NCI-H446 (cell line): ENCODE data around the gene GPC5.
"Not testable (repeated sequence)": the region's sequence is repeated elsewhere in the genome, so short reads cannot be mapped to it uniquely, and the experiment has no call there.

Experiments used
- DNase-seq, 2 experiments: peaks; one replicate each; lab custom pipeline; 2025; lab: John Stamatoyannopoulos, UW

Gene GPC5

DNA sequence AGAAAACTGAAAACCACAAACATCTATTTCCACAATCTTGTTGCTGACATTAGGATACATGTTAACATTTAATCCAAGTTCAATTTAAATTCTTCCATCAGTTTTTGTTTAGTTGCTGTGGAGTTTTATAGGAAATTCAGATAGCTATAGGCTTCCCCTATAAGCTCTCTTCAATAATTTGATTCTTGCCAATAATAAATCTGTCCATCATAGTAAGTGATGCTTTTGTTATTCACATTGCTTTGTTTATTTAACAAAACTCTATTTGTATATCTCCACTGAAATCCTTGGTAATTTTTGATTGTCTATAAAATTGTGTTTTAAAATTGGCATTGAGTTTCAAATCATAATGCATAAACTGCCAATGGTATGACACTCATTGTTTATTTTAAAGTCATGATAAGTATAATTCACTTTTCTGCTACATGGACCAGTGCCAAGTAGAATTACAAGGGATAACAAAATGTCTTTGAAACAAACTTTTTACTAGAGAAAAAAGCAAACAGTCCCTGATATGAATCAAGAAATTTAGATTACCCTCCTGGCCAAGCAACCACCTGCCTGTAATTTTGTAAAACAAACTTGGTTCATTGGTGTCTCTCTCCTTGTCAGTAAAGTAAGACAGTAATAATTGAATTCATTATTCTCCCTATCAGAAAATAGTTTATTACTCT is 1250.9 kb downstream of the GPC5 start:
- DNase-seq: no peak

DNA sequence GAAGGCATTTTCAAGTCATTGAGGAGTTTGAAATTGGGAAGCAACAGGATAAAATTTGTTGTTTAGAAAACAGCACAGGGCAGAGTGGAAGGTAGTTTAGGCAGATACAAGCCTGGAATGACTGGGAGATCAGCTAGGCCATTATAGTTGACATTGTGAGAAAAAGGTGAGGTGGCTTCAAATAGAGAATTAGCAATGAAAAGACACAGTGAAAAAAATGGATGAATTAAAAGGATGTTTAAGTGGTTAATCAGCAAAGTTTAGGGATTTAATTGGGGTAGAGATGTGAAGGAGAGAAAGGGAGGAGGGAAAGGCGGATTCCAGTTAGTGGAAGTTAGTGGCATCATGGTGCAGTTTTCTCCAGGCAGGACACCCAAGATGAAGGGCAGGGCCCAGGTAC is 1257.7 kb downstream of the GPC5 start:
- no peak for DNase-seq

DNA sequence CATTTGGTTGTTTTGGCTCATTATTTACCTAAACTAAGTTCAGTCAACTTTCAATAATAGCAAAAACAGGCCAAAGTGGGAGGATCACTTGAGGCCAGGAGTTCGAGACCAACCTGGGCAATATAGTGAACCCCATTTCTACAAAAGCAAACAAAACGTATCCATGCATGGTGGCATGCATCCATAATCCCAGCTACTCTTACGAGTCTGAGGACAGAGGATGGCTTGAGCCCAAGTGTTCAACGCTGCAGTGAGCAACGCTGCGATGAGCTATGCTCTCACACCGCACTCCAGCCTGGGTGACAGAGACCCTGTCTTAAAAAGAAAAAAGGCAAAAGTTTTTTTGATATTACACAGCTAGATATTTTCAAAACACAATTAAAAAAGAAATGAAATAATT is 1258.2 kb downstream of the GPC5 start:
- DNase-seq: no peak

DNA sequence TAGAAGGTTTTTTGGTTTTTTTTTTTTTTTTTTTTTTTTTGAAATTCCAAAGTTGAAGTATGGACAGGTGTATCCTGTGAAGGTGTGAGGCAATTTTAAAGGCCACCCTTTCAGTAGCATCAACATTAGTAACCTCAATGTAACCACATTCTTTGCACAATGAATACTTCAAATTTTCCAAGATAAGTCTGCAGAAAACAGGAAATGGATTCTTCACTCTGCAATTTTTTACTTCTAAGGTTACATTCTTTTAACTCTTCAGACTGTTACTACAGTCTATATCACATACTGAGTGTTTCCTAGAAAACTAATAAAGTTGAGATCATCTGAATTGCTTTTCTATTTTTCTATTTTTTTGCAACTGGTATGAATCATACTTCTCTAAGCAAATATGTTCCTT is 1259.1 kb downstream of the GPC5 start:
- no peak for DNase-seq

DNA sequence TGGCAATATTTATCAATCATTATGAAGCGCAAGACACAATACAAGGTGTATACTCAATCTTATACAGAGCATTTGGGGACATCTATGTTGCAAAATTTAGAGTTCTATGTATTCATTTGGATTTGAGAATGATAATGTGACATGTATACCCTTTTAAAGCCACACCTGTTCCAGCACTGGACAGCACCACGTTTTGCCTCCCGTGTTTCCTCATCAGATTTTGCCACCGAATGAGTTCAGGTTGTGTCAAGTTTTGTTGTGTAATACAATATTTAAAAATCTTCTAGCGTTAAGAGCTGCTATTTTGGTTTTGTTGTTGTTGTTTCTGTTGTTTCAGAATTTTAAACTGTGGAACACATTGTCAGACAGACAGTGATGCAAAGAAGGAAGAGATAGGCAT is 1259.9 kb downstream of the GPC5 start:
- DNase-seq: no peak

DNA sequence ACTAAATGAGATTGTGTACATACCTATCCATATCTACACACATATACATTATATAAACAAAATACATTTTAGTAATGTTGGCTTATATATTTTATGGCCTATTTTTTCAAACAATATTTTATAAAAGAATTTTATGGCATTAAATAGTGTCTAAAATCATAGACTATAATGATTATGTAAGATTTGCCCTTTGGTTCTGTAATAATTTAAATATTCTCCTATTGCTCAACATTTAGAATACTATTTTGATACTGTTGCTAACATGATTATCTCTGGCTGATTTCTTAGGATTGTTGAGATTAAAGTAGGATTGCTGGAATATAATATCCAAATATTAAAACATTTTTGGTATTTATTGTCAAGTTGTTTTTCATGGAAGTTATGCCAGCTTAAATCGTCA is 1263.0 kb downstream of the GPC5 start:
- DNase-seq: no peak

DNA sequence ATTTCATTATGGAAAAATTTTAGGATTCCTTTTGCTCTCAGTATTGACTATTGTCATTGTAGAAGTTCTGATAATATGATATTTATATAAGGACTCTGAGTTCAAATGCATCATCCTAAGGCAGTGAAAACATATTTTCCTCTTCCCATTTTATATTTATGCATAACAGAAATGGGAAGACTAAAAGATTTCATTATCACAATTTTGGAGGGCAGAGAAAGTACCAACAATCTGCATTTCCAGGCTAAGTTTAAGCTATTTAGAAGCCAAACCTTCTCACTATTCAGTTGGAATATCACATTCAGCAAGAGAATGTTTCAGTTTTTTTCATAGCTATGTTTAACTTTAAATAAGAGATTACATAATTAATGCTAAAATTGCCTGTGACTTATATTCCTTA is 1269.7 kb downstream of the GPC5 start:
- DNase-seq: no peak

DNA sequence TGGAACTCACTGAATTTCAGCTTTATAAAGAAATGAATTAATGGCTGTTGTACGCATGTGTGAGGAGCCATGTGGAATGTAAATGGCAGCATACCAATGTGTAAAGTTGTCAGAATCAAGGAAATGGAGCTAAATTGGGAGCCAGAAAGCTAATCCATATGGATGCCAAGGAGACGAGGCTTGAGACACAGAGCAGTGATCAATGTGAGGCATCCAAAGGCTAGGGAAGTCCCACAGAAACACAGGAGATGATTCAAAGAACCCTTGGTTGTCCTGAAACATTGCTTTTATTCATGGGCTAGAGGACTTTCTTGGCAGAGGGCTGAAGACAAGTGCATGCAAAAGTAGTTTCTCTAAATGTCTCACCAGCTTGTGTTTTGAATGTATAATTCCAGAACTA is 1271.7 kb downstream of the GPC5 start:
- DNase-seq: no peak

DNA sequence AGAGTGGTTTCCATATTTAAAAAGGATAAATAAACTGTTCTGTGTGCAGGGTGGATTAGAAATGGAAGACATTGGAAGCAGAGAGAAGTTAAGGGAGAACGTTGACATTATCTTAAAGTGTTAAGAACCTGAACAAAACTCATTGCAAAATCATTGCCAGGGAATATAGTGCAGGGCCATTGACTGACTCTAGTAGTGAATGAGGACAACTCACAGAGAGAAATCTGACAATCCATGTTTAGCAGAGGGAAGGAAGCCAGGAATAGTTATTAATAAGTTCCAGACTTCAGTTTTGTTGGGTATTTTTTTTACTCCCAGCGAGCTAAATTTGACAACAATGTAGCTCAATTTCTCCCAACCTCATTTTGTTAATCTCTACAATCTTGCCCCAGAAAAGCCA is 1273.4 kb downstream of the GPC5 start:
- no peak for DNase-seq

DNA sequence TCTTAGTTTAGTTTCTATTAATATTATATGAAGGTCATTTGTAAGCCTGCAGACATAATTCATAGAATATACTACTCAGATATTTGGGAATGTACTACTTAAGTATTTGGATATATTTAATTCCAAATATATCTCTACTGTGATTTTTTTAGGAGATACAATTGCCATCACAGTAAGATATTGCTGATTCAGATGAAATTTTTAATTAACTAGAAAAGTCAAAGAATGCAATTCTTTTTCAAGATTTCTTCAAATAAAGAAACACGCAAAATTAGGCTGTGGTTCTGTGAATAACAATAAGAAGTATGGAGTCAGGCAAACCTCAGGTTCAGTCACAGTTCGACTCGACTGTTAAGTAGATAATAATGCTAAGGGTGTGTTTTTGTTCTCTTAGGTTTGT is 1277.8 kb downstream of the GPC5 start:
- no peak for DNase-seq

DNA sequence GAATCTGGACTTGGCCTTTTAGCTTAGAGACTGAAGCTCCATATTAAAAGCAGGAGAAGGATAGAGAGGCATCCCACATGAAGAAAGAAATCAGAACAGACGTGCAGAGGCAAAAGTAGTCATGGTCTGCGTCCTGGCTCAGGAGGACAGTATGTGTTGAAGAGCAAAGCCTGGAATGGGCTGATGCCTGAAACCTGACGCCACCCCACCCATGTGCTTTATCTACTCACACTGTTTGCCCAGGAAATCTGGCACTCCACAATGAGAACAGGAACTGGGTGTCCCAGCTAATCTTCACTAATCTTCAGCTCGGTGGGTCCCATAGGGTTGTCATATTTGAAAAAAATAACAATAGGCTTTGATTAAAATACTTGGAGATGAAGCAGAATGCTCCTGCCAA is 1279.2 kb downstream of the GPC5 start:
- no peak for DNase-seq

DNA sequence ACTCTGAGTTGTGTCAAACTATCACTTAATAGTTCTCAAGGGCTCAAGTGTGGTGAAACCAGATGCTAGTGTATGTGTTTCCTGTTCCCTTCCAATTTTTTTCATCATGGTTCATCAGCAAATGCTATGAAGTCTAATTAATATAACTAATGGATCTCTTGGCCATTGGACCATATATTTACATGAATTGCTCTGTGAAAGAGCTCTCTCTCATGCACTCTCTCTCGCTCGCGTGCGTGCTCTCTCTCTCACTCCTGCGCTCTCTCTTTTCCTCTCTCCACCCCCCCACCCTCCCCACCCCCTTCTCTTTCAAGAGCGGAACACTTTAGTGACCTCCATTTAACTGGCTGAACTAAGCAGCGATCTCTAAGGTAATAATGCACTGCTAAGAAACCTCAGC is 1281.2 kb downstream of the GPC5 start:
- no peak for DNase-seq

DNA sequence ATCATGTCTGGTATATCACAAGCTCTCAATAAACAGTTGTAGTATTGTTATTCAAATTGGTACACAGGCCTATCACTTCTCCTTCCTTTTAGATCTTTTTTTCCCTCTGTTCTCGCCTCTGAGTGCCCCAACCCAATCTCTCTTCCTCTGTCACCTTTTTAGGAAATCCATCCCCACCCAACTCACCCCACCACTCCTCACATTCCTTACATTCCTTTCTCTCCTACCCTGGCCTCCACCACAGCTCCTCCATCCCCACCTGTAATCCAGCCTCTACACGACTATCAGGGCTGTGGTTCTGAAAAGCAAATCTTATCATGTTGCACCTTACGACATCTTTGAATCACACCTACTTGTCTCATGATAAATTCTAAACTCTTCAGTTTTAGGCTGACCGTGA is 1282.8 kb downstream of the GPC5 start:
- no peak for DNase-seq

DNA sequence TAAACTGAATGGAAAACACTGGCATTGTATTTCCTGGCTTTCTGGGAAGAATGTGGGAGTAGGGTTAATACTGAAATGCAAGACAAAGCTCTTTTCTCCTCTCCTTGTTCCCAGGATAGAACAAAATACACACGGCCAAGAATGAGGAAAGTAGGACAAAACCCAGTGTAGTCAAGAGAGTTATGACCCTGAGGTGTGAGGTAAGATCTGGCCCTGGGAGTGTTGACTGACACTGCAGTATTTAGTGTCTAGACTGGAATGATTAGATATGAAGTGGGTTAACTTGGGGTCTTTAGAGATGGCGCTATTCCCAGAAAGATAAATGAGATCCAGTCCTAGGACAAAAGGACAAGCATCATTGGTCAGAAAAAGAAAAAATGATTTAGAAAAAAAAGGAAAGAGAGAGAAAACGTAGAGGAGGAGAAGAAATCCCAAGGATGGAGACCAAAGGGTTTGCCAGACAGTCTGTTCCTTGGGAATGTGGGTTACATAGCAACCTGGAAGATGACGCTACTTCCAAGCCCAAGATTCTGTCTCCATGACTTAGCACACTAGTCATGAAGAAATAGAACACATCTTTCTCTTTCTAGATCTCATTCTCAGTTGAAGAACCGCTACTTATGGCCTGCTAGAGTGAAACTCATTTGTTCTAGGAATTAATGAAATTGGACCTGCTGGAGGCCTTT is 1284.6 kb downstream of the GPC5 start:
- no peak for DNase-seq

DNA sequence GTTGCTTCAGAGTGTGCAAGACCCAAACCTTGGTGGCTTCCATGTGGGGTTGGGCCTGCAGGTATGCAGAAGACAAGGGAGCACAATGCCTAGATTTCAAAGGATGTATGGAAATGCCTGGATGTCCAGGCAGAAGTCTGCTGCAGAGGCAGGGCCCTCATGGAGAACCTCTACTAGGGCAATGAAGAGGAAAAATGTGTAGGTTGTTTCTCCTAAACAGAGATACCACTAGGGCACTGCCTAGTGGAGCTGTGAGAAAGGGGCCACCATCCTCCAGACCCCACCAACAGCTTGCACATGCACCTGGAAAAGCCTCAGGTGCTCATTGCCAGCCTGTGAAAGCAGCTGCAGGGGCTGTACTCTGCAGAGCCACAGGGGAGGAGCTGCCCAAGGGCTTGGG is 1295.6 kb downstream of the GPC5 start:
- DNase-seq: no peak

DNA sequence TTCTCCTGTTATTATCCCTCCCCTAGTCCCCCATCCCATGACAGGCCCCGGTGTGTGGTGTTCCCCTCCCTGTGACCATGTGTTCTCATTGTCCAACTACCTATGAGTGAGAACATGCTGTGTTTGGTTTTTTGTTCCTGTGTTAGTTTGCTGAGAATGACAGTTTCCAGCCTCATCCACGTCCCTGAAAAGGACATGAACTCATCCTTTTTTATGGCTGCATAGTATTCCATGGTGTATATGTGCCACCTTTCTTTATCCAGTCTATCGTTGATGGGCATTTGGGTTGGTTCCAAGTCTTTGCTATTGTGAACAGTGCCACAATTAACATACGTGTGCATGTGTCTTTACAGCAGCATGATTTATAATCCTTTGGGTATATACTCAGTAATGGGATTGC is 1297.4 kb downstream of the GPC5 start:
- DNase-seq: not testable (repeated sequence)

DNA sequence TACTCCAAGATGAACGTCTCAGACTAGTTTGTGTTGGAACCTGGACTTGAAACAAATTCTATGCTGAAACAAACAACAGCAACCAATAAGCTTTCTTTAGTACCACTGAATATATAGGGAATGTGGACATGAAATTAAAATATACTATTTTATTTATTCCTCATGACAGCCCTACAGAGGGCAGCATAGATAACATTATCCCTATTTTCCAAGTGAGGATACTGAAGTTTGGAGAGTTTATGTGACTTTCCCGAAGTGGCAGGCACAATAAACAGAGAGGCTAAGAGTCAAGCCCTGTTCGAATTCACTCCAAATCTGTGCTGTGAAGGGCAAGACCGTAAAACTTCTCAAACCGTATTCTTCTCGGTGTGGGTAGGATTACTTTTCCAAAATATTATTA is 1318.3 kb downstream of the GPC5 start:
- DNase-seq: no peak

DNA sequence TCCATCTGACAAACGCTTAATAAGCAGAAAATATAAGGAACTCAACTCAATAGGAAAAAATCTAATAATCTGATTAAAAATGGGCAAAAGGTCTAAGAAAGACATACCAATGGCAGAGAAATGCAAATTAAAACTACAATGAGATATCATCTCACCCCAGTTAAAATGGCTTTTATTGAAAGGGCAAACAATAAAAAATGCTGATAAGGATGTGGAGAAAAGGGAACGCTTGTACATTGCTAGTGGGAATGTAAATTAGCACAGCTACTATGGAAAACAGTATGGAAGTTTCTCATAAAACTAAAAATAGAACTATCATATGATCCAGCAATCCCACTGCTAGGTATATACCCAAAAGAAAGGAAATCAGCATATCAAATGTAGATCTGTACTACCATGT is 1319.4 kb downstream of the GPC5 start:
- no peak for DNase-seq

DNA sequence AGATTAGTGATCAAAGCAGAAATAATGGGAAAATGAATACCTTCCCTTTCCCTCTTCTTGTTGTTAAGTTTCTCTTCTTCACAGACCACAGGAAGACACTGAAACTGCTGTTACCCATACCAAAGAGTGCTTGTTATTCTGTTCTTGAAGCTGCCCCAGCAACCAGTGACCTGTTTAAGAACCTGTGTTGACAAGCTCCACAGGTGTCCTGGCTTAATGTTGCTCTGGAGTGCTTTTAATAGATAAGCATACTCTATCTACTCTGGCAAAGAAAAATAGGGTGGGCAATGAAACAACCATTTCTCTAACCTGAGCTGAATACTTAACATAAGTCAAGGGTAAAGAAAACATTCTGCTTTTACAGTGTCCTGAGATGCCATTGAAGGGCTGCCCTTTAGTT is 1321.4 kb downstream of the GPC5 start:
- no peak for DNase-seq

DNA sequence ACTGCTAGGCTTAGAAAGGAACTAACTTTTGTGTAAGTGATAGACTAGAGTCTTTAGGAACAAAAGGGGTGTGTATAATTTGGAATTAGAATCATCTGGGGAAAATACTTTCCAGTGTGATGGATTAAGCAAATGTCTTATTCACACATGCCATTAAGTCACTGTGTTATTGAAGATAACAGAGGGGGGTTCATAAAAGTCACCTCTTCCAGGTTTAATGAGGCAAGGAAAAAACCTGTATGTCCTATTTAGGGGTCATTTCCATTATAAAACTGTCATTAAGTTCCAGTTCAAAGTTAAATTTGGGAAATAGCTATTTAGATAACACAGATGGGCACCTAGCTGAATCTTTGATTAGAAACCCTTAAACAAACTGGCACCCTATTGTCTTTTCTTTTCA is 1323.2 kb downstream of the GPC5 start:
- DNase-seq: no peak

DNA sequence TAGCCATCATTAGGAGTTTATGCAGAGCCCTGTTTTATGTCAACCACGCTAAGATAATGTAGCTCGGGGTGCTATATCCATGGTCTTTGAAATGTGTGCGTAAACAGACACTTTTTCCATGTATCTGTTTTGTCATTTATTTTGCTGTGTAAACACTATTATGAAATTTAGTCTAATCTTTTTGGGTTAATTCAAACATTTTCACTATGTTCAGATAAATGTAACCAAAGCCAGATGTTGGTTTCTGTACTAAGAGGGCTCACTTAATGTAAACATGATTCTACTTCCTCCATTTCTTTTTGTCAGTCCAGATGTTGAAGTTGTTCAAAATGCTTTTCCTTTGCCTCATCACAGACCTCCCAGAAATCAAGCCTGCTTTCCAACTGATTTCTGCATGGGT is 1328.7 kb downstream of the GPC5 start:
- no peak for DNase-seq

DNA sequence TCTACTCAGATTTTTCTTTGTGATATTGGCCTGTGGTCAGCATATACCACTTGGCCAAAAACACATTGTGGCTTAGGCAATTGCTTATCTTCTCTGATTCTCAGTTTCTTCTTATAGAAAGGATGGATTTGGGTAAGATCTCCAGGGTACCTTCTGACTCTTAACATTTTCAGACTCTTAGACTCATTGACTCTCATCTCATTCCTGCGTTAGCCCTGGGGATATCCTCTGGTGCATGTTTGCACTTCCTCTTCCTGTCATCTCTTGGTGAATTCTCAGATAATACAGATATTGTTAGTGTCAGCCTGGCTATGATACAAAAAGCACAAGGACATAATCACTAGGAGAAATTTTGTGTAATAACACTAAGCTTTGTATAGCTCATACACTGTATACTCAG is 1335.6 kb downstream of the GPC5 start:
- no peak for DNase-seq

DNA sequence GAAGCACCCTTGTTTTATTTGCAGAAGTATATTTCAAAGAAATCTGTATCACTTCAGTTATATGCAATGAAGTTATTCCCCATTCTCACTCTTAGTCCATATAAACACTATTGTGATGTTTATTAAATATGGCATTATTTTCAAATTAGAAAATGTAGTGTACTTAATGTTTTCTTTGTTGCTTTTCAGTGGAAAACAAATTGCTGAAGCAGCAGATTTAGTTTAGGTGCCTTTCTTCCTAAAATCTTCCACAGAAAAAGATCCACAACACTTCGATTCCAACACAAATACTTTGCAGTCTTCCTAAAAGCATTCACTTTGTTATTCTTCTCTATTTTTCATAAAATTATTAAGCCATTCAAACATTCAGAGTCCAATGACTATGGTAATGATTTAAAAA is 1336.1 kb downstream of the GPC5 start:
- no peak for DNase-seq

DNA sequence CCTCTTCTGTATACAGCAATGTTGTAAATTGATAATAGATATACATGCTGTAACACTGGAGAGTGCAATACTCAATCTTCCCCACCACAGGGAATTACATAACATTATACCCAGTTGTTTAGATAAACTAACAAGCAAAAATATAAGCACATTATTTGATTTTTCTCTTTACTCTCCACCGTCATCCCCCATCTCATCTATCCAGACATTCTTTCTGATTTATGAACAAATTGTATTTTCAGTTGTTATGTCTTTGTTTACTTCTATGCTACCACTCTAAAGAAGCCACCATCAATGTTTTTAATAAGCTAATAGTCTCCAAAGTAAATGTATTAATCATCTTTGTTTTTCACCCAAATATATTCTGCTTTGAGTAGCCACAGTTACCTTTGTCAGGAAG is 1337.5 kb downstream of the GPC5 start:
- DNase-seq: no peak
